ENCODE data around the gene NRK.
"Not testable (repeated sequence)": the region's sequence is repeated elsewhere in the genome, so short reads cannot be mapped to it uniquely, and the experiment has no call there.

NRK gene, protein sequence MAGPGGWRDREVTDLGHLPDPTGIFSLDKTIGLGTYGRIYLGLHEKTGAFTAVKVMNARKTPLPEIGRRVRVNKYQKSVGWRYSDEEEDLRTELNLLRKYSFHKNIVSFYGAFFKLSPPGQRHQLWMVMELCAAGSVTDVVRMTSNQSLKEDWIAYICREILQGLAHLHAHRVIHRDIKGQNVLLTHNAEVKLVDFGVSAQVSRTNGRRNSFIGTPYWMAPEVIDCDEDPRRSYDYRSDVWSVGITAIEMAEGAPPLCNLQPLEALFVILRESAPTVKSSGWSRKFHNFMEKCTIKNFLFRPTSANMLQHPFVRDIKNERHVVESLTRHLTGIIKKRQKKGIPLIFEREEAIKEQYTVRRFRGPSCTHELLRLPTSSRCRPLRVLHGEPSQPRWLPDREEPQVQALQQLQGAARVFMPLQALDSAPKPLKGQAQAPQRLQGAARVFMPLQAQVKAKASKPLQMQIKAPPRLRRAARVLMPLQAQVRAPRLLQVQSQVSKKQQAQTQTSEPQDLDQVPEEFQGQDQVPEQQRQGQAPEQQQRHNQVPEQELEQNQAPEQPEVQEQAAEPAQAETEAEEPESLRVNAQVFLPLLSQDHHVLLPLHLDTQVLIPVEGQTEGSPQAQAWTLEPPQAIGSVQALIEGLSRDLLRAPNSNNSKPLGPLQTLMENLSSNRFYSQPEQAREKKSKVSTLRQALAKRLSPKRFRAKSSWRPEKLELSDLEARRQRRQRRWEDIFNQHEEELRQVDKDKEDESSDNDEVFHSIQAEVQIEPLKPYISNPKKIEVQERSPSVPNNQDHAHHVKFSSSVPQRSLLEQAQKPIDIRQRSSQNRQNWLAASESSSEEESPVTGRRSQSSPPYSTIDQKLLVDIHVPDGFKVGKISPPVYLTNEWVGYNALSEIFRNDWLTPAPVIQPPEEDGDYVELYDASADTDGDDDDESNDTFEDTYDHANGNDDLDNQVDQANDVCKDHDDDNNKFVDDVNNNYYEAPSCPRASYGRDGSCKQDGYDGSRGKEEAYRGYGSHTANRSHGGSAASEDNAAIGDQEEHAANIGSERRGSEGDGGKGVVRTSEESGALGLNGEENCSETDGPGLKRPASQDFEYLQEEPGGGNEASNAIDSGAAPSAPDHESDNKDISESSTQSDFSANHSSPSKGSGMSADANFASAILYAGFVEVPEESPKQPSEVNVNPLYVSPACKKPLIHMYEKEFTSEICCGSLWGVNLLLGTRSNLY (N-terminal part only)

DNA sequence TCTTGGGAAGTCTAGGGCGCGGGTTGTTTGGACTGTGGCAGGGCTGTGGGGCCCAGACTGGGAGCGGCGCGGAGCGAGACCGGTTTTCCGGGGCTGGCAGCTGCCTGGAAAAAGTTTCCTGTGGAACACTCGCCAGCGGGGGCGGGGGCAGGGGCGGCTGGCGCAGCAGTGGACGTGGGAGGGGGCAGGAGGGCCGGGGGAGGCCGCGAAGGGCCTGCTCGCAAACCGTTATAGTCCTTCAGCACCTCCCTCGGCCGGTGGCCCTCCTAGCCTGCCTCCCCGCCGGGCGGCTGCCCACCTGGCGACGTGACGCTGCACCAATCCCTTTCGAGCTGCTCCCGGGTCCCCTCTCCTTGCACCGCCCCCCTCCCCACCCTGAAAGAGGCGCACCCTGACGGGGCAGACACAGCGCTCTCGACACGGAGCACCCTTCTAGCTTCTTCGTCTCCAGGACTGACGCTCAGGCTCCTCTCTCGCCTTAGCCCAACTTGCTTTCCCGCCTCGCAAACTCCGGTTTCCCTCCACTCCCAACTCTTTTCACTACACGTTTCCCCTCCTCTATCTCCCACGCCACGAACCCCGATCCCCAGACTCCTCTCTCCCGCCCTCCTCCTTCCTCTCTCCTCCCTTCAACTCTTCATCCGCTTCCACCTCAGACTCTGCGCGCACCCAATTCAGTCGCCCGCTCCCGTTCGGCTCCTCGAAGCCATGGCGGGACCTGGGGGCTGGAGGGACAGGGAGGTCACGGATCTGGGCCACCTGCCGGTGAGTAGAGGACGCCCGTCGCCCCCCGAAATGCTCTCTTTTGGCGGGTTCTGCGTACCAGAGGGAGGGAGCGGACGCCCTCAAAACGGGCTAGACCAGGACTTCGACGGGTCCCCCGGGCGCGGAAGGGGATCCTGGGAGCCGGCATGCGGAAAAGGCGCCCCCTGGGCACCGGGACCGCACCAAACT is at the start of gene NRK:
NRK (plus strand) TSS at position 402 of the 954 bp plus-strand sequence; CDS start at position 709, 307 bp downstream.
- DNase-seq (ENCODE audit: low read depth): no peak

DNA sequence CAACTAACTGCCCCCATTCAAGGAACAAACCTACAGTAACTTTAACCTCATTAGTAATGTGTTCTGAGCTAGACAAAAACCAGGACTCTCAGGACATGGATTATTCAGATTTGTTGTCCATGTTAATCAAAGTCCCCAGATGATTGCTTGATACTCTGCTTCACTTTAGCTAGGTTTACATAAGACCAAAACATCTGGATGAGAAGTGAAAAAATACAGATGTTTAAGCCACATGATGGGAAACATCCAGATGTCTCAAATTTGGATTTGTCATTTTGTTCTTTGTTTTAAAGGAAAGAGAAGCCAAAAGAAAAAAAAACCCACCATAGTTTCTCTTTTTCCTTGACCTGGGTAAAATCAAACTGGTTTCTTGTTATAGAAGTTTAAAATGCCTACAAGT is 48.5 kb upstream of the NRK start:
- no peak for DNase-seq (ENCODE audit: low read depth)

DNA sequence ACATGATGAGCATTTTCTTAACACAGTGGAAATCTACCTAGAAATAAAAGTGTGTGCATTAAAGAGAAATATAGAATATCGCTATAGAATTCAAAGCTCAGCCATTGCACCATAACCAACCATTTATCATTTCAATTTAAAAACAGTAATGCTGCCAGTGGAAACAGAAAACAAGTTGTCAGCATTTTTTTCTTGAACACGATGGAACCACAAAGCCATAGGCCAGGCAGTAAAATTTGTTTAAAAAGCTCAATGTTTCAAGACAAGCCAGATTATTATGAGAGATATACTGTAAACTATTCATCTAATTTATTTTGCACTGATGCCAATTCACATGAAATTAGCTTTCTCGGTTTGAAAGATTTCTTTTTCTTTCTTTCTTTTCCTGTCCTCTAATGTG is 46.7 kb upstream of the NRK start:
- no peak for DNase-seq (ENCODE audit: low read depth)

DNA sequence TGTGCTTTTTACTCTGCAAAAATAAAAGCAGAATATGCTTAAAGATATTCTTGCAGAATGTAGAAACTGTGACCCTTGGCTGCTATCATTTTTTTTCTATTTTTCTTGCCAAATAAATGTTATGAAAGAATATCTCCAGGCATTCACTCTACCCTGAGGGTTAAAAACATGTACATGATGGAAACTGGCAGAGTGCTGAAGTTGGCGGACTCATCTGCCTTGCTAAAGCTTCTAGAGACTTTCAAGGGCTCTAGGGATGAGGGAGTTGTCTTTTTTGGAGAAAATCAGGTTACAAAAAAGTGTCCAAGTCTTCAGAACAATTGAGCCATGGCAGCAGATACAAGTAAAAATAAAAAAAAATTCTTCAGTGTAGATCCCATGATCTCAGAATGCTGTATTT is 40.5 kb upstream of the NRK start:
- DNase-seq (ENCODE audit: low read depth): no peak

DNA sequence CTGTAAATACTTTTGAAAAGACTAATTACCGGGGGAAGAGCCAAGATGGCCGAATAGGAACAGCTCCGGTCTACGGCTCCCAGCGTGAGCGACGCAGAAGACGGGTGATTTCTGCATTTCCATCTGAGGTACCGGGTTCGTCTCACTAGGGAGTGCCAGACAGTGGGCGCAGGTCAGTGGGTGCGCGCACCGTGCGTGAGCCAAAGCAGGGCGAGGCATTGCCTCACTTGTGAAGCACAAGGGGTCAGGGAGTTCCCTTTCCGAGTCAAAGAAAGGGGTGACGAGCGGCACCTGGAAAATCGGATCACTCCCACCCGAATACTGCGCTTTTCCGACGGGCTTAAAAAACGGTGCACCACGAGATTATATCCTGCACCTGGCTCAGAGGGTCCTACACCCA is 25.5 kb upstream of the NRK start:
- not testable (repeated sequence) for DNase-seq (ENCODE audit: low read depth)

DNA sequence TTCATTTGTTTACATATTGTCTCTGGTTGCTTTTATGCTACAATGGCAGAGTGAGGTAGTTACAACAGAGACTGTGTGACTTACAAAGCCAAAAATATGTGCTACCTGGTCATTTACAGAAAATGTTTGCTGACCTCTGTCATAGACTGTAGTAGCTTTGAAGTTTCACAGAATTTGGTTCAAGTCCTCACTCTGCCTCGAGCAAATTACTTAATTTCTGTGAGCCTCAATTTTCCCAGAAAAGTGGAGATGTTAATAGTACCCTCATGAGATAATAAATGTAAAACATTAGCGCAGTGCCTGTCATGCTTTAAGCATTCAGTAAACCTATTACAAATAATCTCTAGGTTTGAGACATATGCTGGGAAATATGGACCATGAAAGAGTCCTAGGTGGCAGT is 18.4 kb upstream of the NRK start:
- no peak for DNase-seq (ENCODE audit: low read depth)

DNA sequence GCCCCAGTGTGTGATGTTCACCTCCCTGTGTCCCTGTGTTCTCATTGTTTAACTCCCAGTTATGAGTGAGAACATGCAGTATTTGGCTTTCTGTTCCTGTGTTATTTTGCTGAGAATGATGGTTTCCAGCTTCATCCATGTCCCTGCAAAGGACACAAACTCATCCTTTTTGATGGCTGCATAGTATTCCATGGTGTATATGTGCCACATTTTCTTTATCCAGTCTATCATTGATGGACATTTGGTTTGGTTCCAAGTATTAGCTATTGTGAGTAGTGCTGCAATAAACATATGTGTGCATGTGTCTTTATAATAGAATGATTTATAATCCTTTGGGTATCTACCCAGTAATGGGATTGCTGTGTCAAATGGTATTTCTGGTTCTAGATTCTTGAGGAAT is 16.7 kb upstream of the NRK start:
- DNase-seq (ENCODE audit: low read depth): not testable (repeated sequence)

DNA sequence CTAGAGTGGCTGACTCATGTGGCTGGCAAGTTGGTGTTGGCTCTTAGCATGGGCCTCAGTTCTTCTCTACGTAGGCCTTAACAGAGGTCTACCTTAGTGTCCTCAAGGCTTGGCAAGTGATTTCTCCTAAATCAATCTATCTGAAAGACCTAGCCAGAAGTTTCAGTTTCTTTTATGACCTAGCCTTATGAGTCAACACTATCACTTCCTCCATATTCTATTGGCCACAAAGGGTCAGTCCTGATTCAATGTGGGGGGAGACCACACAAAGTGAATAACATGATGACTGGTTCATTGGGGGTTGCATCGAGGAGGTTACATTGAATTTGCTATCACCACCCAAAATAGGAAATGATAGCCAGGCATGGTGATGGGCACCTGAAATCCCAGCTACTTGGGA is 5.8 kb upstream of the NRK start:
- no peak for DNase-seq (ENCODE audit: low read depth)

DNA sequence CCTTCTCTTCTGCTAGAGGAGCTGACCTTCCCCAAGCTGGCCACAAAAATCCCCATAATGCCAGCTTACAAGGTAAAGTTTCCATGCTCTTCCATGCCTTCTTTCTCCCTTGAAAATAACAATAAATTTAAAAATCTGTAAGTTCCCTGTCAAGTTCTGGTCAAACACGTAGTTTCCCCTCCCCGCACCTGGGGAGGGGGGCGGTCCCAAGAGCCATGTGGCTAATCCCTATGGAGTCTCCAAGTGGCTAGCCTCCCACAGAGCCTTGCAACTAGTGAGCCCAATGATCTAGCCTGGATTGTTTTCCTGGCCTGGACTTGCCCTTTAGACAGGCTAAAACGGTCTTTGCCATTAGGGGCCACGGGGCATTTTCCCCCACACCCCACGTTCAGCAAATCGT is 2.1 kb upstream of the NRK start:
- no peak for DNase-seq (ENCODE audit: low read depth)

DNA sequence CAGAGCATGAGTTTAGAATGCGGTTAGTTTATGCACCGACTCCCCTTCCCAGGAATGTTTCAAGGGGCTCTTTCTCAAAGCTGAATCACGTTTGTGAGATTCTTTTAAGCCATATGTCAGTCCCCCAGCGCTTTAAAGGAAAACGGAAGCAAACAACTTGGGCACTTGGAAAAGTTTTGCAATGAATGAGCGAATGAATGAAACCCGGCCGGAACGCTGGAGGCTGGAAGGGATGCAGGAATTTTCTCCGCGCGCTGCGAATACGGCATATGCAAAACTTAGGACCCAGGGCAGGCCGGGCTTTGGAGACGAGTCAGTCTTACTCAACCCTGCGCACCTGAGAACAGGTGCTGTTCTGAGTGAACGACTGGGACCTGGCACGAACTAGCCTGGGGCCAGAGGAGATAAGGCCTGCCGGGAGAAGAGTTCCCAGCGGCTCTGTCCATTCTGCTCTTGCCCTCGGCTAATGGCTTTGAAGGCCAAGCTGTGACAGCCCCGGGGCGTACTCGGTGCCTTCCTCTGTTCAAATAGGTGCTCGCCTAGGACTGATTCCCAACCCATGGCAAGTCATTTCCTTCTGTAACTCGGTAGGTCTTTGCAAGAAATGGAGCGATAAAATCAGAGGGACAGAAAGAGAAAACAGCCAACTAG is 743 bp upstream of the NRK start:
- no peak for DNase-seq (ENCODE audit: low read depth)

DNA sequence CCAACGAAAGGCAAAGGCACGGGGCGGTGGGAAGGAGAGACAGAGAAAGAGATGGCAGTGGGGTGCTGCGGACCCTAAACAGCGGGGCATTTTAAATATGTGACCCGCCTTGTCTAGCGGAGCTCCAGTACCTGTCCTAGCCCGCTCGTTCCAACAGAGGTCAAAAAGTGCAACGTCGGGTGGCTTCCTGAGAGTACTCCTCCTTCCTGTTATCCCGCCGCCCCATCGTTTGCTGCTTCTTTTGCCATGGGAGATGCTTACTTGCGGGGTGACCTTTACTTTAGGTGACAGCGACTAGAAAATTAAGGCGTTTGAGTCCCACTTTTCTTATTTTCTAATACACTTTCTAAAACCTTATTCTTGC is 735 bp downstream of the NRK start:
- DNase-seq (ENCODE audit: low read depth): no peak

DNA sequence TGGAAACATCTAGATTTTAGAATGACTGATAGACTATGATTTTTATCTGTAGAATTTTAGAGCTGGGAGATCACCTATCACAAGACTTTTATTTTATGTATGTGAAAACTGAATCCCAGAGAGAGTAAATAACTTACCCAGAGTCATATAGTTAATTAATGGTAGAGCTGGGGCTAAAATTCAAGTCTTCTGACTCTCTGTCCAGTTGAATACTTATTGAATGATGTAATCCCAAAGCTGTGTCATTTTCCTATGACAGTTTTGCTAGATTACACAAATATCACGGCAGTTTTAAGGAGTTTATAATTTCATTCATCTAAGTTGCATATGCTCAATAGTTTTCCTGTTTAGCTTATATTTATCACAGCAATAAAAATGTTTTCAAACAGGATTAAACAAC is 6.7 kb downstream of the NRK start:
- no peak for DNase-seq (ENCODE audit: low read depth)

DNA sequence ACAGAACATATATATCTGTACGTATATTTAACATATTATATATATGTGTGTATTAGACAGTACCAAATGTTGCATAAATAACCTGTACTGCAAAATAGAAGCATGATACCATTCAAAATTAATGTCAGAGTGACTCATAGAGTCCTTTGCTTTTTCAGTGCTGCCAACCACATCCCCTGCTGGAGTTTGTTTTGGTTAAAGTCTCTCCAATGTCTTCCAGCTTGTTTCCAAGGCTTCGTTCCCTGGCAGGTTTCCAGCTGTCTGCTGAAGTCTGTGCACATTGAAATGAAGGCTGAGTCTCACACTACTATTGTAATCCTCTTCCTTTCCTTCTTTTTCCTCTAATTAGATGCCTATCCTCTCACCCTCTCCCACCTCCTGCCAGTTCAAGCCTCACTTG is 14.9 kb downstream of the NRK start:
- no peak for DNase-seq (ENCODE audit: low read depth)

DNA sequence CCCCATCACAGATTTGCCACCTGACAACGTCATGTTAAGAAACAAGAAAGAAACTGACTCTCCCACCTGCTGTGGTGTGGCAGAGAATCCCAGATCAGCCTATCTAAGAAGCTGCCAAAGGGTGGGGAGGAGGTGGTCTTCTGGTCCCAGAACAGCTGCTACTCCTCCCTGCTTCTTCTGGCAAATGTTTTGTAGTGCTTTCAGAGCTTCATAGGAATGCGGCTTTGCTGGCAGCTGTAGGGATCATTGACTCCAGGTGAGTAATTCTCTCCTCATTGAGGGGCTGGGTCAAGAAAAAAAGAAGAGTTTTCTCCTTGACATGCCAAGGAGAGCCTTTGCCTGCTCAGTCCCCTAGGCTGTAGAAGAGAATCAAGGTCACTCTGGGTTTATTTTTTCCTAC is 23.3 kb downstream of the NRK start:
- DNase-seq (ENCODE audit: low read depth): no peak

DNA sequence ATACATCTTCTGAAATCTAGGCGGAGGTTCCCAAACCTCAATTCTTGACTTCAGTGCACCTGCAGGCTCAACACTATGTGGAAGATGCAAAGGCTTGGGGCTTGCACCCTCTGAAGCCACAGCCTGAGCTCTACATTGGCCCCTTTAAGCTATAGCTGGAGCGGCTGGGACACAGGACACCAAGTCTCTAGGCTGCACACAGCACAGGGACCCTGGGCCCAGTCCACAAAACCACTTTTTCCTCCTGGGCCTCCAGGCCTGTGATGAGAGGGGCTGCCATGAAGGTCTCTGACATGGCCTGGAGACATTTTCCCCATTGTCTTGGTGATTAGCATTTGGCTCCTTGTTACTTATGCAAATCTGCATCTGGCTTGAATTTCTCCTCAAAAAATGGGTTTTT is 27.8 kb downstream of the NRK start:
- DNase-seq (ENCODE audit: low read depth): not testable (repeated sequence)

DNA sequence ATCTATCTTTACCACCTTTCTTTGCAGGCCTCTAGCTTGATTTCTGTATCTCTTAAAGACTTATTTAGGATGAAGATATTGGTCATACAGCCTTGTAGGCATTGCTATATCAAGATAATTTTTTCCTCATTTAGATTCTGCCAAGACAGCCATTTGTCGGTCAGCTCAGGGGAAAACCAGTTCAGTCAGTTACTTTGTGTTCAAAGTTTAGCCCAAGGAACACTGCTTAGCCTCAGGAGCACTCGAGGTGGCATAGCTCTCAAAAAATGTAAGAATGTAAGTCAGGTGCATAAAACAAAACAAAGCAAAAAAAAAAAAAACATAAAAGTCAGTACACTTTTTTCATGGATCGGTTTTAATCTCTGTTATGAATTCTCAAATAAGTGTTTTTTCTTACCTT is 43.4 kb downstream of the NRK start:
- DNase-seq (ENCODE audit: low read depth): no peak

DNA sequence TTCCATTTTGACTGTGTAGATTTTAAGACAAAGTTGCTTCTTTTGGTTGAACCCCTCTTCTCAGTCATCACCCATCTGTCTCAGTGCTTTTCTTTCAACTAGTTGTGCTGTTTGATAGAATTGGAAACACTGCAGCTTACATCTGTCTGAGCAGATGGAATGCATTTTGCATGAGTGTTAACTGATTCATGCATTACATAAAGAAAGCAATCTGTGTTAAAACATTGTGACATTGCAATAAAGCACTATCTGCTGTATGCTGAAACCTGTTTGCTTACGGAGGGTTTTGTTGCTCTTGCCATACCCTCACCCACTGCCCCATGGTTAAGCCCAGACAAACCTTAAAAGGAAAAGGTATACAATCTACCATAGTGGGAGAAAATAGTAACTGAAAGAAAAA is 47.4 kb downstream of the NRK start:
- no peak for DNase-seq (ENCODE audit: low read depth)

DNA sequence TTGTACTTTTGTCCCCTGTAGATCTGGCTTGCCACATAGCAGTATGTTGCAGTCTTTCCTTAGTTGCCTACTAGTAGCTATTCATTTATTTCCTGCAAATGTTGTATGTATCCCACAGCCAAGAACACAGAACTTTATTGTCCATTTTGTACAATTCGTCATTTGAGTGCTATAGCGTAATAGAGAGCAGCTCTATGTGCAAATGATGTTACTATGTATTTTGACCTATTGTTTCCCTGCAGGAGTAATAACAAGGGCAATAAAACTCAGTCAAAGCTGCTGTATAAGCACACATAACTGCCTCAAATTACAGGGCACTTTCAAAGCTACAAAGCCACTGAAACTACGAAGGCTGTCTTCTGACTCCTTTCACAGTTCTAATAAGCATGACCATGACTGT is 48.1 kb downstream of the NRK start:
- no peak for DNase-seq (ENCODE audit: low read depth)

DNA sequence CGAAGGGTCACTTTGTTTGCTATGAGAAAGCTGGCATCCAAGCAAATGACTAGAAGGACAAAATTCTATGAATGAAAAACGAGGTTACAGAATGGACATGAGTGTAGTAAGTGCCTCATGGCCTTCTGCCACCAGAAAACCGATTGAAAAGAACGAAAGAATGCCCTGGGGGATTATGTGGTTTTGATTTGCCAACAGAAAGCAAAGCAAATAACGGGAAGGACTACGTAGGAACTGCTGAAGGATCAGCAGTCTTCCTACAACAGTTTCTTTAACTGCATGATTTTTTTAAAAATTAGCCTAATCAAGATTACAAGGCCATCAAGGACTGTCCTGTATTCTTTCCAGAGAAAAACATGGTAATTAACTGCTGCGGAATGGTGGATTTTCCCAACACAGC is 50.6 kb downstream of the NRK start:
- no peak for DNase-seq (ENCODE audit: low read depth)

DNA sequence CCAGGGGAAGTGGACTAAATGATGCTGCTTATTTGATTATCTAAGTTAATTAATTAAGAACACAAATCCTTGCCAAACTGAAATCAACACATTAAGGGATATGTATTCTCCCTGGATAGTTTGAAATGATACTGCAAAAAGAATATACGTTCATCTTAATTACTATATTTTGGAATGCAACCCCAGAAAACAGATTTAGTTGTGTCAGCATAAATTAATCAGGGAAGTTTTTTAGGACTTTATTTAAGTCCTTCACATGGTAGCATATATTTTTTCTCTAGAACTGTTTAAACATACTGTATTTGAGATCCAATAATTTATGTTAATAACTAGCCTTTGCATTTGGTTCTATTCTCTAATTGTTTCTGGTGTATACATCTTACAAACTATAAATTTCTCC is 52.5 kb downstream of the NRK start:
- no peak for DNase-seq (ENCODE audit: low read depth)

DNA sequence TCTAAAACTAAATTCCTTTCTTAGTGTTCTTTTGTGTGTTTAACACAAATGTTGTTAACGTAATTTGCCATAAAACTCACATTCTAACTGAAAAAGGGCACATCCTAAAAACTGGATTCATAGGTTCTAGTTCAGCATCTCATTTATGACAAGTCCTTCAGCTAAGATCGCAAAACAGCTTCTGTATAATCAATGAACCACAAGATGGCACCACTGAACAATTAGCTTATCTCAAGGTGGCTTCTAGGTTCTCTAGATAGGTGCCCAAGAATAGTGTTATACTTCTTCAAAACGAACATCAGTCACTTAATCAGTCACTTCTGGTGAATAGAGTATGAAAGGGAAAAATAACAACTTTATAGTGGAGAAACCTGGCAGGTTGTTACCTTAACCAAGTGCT is 54.3 kb downstream of the NRK start:
- DNase-seq (ENCODE audit: low read depth): no peak
